Erythroblast (primary cell): ENCODE results near the gene RETREG1.
"Not testable (repeated sequence)": the region's sequence is repeated elsewhere in the genome, so short reads cannot be mapped to it uniquely, and the experiment has no call there.

Source experiments
- DNase-seq, 2 experiments: peaks; one replicate each; lab custom pipeline; 2025; lab: John Stamatoyannopoulos, UW
- GATA1 ChIP-seq: IDR thresholded peaks from 2 replicates; pipeline ENCODE4 v1.6.1; 2011; ENCODE audit warnings: low read depth, mild to moderate bottlenecking, control low read depth, low read length, moderate library complexity
- POLR2A ChIP-seq: IDR thresholded peaks from 2 replicates; pipeline ENCODE4 v1.6.1; 2011; ENCODE audit warnings: mild to moderate bottlenecking, low read length

RETREG1 gene

DNA sequence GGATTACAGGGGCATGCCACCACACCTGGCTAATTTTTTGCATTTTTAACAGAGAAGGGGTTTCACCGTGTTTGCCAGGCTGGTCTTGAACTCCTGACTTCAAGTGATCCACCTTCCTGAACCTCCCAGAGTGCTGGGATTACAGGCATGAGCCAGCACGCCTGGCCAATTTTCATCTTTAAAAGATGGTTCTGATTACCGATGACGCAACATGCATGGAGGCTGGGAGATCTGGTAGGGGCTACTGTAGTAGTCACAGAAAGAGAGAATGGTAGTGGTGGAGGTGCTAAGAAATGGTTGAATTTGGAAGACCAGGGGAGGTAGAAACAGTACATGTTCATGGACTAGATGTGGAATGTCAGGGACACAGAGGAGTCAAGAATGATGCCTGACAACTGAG is 22.4 kb upstream of the RETREG1 start:
- no peak for DNase-seq
- TF ChIP-seq GATA1 (no peak), POLR2A (no peak)

DNA sequence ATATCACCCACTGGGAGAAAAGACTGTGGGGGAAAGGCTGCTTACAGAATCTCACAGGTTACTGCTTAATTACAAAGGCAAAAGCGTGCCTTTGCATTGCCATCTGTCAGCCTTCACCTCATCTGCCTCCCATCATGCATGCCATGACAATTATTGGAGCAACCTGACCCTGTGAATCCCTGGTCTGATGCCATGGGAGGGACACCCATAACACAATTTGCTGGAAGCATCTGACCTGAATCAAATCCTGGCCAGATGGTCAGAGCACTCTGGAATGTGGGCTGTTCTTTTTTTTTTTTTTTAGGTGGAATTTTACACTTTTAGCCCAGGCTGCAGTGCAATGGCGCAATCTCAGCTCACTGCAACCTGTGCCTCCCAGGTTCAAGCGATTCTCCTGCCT is 11.6 kb upstream of the RETREG1 start:
- DNase-seq: no peak
- TF ChIP-seq GATA1 (no peak), POLR2A (no peak)

DNA sequence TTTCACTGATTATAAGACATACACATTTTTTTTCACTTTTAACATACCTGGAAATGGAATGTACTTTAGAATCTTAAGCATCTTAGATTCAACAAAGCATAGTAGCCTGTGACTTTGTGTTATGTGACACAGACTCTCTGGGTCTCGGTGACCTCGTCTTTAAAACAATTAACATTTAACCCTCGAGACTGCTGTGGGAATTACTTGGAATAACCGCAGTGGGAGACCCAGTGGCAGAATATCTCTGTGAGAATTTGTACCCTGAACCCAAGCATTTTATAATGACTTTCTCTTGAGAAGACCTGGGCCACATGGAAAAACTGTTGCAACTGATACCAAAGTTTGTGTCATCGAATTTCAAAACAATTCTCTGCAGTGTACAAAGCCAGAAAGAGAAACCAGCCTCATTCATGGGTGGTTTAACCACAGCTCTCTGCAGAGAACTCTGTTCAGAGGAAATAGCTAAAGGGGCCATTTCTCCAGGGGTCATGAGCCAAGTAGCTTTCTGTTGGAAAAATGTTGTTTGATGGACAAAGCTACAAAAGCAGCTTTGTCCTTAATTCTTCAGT is 10.0 kb upstream of the RETREG1 start:
- no peak for DNase-seq
- TF ChIP-seq POLR2A (no peak), GATA1 (no peak)

DNA sequence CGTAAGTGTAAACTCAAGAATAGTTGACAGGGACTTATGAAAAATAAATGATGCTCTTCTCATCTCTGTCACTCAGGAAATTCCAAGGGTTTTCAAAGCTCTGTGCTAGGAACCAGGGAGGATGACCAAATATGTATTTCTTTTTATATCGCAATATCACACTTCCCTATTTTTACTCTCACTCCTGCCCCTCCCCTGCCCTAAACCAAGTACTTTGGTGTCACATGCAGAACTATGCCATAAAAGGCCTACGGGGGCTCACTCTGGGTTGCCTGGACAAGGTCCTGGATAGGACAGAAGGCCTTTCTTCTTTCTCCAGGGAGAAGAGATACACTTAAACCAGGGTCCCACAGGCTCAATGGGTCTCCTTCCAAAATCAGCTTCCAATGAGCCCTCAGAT is 8.3 kb upstream of the RETREG1 start:
- no peak for DNase-seq
- no peak for TF ChIP-seq POLR2A
- no peak for TF ChIP-seq GATA1

DNA sequence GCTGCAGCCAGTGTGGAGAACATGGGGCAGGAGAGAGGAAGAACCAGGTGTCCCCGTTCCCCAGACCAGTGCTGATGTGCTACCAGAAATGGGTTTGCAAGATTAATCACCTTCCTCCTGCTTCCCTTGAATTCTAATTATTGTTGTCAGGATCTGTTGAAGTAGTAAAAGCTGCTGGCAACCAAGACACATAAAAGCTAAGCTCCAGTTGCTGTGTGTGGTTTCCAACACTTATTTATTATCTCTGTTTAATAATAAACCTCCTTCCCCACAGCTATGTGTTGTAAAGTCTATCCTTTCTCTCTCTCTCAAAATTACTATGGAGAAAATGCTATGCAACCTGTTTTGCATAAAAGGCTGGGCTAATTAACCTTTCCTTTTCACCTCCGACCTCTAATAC is 2.3 kb upstream of the RETREG1 start:
- TF ChIP-seq GATA1: no peak
- no peak for TF ChIP-seq POLR2A

DNA sequence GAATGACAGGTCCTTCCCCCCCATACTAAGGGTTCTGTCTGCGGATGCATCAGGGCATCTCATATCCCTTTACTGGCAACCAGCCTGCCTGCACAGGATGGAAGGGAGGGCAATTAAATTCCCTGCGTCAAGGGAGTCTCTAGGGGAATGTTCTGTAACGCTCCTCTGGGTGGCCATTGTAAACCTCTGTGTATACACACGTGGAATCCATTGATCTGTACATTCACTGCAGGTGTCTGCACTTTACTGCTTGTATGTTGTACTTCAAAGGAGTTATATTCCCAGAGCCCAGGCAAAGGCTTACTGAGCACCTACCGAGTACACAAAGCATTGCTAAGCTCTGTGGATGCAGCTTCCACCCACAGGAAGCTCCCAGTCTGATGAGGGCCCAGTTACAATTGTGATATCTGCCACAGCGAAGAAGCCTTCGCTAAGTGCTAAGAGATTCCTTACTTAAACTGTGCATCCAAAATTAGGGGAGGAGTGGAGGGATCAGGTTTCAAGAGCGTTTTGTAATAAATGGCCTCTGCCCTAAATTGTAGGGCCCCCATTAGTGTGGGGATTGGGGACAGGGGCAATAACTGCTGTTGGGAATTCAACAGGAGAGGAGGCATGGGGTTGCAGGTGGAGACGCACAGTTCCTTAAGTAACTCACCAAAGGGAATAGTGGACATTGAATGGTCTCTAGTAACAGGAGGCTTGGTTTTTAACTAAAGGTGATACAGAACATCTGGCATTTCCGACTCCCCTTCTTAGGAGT is 1.5 kb upstream of the RETREG1 start:
- TF ChIP-seq GATA1 (no peak), POLR2A (no peak)
- no peak for DNase-seq

More for the DNA sequence above, 2.3 kb upstream of the RETREG1 start:
- no peak for DNase-seq

DNA sequence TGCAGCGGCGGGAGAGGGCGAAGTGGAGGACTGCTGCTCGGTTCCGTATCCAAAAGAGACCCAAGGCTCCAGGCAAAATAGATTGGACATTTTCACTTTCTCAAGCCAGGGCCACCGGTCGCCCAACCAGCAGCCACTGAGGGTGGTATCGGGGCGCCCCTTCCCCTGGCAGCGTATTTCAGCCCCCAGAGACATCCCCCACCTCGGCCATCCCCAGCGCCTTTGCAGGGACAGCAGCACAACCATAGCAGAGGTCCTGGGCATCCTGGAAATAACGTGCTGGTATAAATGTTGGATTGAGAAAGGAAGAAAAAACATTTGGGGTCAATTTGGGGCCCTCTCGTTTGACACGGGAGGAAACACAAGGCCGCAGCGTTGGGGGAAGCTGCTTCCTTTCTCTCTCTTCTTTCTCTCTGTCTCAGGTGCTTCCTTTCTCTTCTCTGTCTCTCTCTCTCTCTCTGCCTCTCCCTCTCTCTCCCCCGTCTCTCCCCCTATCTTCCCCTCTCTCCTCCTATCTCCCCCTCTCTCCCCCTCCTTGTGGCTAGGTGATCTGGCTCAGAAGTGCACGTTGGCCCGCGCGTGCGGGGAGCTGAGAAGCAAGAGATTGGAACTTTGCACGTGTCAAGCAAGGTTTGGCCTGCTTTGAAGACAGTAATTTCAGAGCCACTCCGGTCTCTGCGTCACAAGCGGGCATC is 624 bp upstream of the RETREG1 start:
- no peak for DNase-seq
- TF ChIP-seq POLR2A (no peak), GATA1 (no peak)

DNA sequence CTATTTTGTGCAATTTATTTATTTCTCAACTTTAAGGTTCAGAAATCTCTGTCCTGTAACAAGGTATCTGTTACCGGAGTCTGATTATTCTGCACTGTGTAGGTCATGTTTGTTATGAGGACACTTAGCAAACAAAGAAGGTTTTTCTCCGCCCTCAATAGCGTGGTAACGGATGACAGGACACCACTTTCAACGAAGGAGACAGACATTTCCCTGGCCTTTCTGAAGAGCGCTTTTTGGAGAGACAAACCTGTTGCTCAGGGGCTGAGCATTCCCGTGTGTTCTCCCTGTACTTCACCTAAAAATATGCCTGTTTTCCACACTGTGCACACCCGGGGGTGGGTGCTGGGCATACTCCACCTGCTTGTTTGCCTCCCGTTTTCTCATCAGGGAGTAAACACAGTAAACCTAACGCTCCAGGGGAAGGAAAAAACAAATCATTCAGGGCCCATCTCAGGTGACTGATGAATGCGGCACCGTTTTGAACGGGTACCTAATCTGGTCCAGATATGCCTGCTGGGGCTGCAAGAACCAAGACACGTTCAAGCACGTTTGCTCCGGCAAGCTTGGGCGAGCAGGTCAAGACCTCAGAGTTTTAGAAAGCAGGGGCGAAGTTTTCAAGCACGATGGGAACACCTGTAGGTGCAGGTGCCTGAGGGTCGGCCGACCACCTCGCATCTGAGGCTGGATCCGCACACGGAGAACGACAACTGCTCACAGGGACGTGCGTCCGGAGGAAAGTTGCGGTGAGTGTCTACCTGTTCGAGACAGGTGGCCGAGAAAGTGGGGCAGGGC is 859 bp downstream of the RETREG1 start:
- TF ChIP-seq POLR2A (no peak), GATA1 (no peak)
- no peak for DNase-seq

DNA sequence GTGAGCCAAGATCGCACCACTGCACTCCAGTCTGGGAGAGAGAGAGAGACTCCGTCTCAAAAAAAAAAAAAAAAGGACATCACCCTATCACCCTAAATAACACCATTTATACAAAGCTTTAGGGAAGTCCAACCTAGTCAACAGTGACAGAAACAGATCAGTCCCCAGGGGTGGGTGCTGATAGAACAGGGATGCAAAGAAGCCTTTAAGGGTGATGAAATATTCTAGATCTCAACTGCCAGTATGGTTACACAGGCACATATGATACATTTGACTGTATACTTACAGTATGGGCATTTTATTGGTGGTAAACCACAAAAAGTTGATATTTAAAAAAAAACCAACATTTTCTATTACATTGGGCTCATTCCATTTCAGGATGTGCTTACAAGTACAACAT is 4.8 kb downstream of the RETREG1 start:
- no peak for DNase-seq
- no peak for TF ChIP-seq POLR2A
- TF ChIP-seq GATA1: no peak

DNA sequence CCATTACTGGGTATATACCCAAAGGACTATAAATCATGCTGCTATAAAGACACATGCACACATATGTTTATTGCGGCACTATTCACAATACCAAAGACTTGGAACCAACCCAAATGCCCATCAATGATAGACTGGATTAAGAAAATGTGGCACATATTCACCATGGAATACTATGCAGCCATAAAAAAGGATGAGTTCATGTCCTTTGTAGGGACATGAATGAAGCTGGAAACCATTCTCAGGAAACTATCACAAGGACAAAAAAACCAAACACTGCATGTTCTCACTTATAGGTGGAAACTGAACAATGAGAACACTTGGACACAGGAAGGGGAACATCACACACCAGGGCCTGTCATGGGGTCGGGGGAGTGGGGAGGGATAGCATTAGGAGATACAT is 5.9 kb downstream of the RETREG1 start:
- DNase-seq: not testable (repeated sequence)

DNA sequence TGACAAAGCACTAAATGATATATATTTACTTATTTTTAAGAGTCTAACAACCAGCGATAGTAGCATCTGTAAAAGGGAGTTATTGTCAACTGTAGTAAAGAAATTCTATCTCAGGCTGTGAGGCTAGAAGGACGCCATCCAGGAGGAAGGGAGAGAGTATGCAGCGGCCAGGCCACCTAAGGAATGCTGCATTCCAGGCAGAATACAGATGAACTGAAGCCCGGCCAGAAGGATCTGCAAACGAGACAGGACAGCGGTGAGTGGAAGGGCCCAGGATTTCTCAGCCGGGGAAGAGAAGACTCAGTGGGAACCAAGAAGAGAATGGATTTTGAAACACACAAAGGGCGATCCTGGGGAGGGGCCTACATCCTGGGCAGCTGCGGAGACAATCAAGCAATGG is 7.4 kb downstream of the RETREG1 start:
- TF ChIP-seq POLR2A (no peak), GATA1 (no peak)
- DNase-seq: no peak

DNA sequence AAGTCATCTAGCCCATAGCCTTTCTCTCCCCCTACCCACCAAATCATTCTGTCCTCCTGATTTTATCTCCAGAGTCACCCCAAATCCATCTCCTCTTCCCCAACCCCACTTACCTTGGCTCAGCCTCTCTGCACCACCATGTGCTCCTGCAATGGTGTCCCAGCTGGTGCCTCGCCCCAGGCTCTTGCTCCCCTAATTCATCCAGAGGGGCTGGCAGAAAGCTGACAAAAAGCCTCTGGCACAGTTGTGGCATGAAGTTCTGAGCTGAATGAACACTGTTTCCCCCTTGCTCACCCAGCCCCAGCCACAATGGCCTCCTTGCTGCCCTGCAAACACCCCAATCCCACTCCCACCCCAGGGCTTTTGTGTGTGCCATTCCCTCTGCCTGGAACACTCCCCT is 10.2 kb downstream of the RETREG1 start:
- DNase-seq: no peak
- no peak for TF ChIP-seq POLR2A
- TF ChIP-seq GATA1: no peak

DNA sequence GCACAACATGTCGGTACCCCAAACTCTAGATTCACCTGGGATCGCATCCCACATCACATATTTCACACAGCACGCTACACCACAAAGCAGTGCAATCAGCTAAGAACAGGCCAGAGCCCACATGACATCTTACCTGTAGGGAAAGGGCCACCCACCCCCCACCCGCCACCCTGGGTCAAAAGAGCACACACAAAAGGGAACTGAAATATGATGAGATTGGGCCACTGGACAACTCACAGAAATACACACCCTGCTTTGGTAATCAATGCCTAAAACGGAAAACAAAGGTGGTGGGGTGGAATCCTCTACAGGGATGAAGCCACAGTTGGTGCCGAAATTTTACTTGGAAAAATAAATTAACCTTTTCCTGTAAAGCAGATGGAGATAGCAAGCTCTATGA is 13.1 kb downstream of the RETREG1 start:
- no peak for DNase-seq
- no peak for TF ChIP-seq GATA1
- TF ChIP-seq POLR2A: no peak

DNA sequence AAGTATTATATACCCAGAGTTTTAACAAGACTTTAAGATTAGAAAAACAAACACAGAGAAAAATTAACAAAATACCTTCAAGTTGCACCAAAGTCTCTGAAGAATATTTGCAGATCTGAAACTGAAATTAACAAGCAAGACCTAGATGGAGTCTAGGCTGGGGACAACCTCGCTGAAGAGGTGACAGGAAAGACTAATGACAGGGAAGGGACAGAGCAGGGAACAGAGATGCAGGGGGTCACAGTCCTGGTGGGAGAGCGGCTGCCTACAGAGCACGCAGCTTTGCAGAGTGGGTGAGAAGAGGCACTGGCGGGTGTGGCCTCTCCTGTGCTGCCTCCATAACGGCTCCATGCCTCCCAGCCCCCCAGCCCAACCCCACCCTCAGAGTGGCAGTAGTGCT is 13.5 kb downstream of the RETREG1 start:
- no peak for DNase-seq
- TF ChIP-seq POLR2A: no peak
- no peak for TF ChIP-seq GATA1

DNA sequence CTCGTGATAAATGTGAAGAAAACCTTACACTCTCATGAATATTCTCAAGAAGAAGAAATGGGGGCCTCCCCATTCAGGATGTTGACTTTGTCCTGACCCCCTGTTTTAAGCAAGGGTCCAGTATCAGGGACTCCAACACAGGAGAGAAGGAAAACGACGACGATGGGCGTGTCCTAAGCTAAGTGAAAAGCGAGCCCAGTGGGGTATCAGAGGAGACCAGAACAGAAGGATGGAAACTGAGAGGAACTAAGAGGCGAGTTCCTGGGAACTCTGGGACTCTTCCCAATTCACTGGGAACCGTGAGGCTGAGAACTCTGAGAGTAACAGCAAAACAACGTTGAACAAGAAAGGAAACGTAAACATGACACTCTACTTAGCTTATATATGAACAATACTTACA is 14.6 kb downstream of the RETREG1 start:
- TF ChIP-seq GATA1 (no peak), POLR2A (no peak)
- no peak for DNase-seq

DNA sequence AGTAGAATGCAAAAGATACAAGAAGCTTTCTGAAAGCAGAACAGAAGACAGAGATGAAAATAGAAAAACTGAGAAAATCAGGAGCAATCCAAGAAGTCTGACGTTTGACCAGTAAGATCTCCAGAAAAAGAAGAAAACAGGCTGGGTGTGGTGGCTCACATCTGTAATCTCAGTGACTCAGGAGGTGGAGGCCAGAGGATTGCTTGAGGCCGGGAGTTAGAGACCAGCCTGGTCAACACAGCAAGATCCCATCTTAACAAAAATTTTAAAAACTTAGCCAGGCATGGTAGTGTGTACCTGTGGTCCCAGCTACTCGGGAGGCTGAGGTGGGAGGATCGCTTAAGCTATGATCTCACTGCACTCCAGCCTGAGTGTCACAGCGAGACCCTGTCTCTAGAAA is 15.9 kb downstream of the RETREG1 start:
- DNase-seq: no peak
- TF ChIP-seq GATA1 (no peak), POLR2A (no peak)
